Measurements from ENCODE around the gene ARID1B. TPM values are rescaled to one million over a fixed set of nuclear protein-coding genes. Genes with fewer than 3 reads are reported as not detected.

Gene ARID1B
- total RNA-seq, 1 donor from 2014 or later: 59.3 TPM

DNA sequence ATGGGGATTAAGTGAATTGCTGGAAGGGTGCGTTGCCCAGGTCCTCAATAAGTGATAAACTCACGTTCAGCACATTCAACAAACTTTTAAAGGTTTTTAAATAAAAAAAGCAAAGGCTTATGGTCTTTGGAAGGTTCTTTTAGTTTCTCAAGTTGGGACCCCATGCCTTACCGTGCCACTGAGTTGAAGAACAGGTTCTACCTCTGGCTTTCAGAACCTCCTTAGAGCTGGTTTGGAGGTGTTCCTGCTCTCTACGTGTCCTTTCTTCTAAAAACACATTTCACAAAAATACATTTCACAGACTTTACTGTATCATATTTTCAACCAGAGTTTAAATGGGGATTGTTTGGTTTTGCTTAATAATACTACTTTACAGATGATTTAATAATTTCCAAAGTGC, 29.0 kb downstream of the ARID1B start:
- no peak for DNase-seq (ENCODE audit: low spot score)
- H3K9me3 Mint-ChIP-seq (ENCODE audit: low read depth): peaks cover 3% of the 10 kb centered on the region
- no peaks in the 10 kb centered on the region for H3K36me3 Mint-ChIP-seq (ENCODE audit: low read depth)
- H3K27me3 Mint-ChIP-seq (ENCODE audit: low read depth): no peaks in the 10 kb centered on the region
- H3K4me1 Mint-ChIP-seq (ENCODE audit: low read depth): peaks cover 47% of the 10 kb centered on the region
- H3K4me3 Mint-ChIP-seq (ENCODE audit: unreplicated experiment): no peak overlapping the region
- no peak overlapping the region for H3K27ac Mint-ChIP-seq (ENCODE audit: unreplicated experiment)
- TF ChIP-seq, protein P1, sequence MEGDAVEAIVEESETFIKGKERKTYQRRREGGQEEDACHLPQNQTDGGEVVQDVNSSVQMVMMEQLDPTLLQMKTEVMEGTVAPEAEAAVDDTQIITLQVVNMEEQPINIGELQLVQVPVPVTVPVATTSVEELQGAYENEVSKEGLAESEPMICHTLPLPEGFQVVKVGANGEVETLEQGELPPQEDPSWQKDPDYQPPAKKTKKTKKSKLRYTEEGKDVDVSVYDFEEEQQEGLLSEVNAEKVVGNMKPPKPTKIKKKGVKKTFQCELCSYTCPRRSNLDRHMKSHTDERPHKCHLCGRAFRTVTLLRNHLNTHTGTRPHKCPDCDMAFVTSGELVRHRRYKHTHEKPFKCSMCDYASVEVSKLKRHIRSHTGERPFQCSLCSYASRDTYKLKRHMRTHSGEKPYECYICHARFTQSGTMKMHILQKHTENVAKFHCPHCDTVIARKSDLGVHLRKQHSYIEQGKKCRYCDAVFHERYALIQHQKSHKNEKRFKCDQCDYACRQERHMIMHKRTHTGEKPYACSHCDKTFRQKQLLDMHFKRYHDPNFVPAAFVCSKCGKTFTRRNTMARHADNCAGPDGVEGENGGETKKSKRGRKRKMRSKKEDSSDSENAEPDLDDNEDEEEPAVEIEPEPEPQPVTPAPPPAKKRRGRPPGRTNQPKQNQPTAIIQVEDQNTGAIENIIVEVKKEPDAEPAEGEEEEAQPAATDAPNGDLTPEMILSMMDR (IDR thresholded peaks at IDR 0.05): no peak

DNA sequence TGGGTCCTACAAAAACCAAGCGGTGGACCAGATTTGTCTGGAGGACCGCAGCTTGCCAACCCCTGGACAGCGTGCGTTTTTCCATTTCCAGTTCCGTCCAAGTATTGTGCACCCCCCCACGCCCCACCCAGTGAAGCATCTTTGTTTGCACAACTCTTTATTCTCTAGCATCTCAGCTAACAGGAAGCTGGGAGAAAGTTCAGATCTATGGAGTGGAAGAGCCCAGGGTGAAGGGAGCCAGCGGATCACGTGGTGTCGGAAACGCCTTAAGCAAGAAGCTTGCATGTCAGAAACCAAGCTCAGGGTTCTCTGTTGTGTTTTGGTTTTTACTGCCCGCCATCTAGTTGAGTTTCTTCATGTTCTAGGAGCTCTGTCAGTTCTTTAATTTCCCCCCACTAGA, 29.9 kb downstream of the ARID1B start:
- DNase-seq (ENCODE audit: low spot score): no peak
- no peaks in the 10 kb centered on the region for H3K36me3 Mint-ChIP-seq (ENCODE audit: low read depth)
- H3K4me3 Mint-ChIP-seq (ENCODE audit: unreplicated experiment): no peak overlapping the region
- peaks cover 41% of the 10 kb centered on the region for H3K4me1 Mint-ChIP-seq (ENCODE audit: low read depth)
- H3K27ac Mint-ChIP-seq (ENCODE audit: unreplicated experiment): peak overlapping the region; percentile 10
- TF ChIP-seq, protein P1 (IDR thresholded peaks at IDR 0.05): no peak
- no peaks in the 10 kb centered on the region for H3K27me3 Mint-ChIP-seq (ENCODE audit: low read depth)
- peaks cover 3% of the 10 kb centered on the region for H3K9me3 Mint-ChIP-seq (ENCODE audit: low read depth)

DNA sequence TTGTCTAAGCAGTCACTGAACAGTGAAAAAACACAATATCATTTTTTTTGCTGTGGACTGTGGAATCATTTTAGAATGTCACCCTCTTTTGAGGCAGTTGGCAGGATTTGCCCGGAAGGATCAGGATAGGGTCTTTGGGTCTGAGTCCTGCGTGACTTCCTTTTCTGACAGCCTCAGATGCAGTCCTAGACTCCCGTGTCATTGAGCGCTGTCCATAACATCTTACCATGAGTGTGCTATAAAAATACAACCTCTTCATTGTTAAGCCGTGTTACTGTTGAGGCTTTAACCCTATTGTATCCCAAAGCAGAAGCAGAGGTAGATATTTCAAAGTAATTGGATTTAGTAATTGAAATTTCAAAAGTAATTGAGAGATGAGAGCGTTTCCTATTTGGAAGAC, 30.6 kb downstream of the ARID1B start:
- TF ChIP-seq, protein P1 (IDR thresholded peaks at IDR 0.05): no peak
- no peaks in the 10 kb centered on the region for H3K36me3 Mint-ChIP-seq (ENCODE audit: low read depth)
- H3K4me1 Mint-ChIP-seq (ENCODE audit: low read depth): peaks cover 44% of the 10 kb centered on the region
- no peak for DNase-seq (ENCODE audit: low spot score)
- H3K4me3 Mint-ChIP-seq (ENCODE audit: unreplicated experiment): no peak overlapping the region
- H3K9me3 Mint-ChIP-seq (ENCODE audit: low read depth): peaks cover 3% of the 10 kb centered on the region
- peak overlapping the region; percentile 6 for H3K27ac Mint-ChIP-seq (ENCODE audit: unreplicated experiment)
- H3K27me3 Mint-ChIP-seq (ENCODE audit: low read depth): no peaks in the 10 kb centered on the region

DNA sequence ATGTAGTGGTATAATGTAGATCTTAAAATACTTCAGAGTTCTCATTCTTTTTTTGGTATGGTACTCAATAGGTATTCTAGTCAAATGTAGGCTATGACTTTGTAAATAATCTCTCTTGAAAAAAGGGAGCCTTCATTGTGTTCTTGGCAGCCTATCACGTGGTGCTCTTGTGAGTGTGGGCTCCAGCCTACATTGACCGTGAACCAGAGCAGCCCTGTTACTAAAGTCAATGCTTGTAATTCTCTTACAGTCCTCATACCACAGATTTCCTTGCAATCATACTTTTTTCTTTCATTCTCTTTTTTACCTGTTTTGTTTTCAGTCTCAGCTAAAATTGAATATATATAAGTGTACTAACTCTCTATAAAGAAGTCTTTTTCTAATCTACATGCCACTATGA, 31.1 kb downstream of the ARID1B start:
- no peaks in the 10 kb centered on the region for H3K36me3 Mint-ChIP-seq (ENCODE audit: low read depth)
- H3K9me3 Mint-ChIP-seq (ENCODE audit: low read depth): peaks cover 3% of the 10 kb centered on the region
- DNase-seq (ENCODE audit: low spot score): no peak
- TF ChIP-seq, protein P1 (IDR thresholded peaks at IDR 0.05): no peak
- no peak overlapping the region for H3K4me3 Mint-ChIP-seq (ENCODE audit: unreplicated experiment)
- H3K27ac Mint-ChIP-seq (ENCODE audit: unreplicated experiment): no peak overlapping the region
- no peaks in the 10 kb centered on the region for H3K27me3 Mint-ChIP-seq (ENCODE audit: low read depth)
- H3K4me1 Mint-ChIP-seq (ENCODE audit: low read depth): peaks cover 44% of the 10 kb centered on the region

DNA sequence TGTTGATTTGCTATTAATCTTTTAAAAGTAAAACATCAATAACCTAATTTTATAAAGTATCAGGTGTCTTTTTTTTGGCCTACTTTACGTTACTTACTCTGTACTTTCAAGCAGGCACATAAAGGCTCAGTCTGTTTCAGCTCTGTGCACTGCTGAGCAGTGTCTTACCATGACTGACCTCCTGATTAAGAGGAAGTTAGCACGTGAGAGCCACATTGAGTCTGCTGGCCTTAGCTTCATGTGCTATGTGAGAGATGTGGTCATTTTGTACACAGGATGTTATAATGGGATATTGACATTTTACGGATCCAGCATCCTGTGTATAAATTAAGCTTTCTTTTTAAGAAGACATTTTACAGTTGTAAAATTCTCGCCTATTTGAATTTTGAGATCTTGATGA, 31.9 kb downstream of the ARID1B start:
- TF ChIP-seq, protein P1 (IDR thresholded peaks at IDR 0.05): no peak
- Mint-ChIP-seq H3K9me3 (ENCODE audit: low read depth) (peaks cover 3% of the 10 kb centered on the region), H3K4me3 (ENCODE audit: unreplicated experiment) (no peak overlapping the region), H3K27me3 (ENCODE audit: low read depth) (no peaks in the 10 kb centered on the region), H3K27ac (ENCODE audit: unreplicated experiment) (no peak overlapping the region), H3K4me1 (ENCODE audit: low read depth) (peaks cover 48% of the 10 kb centered on the region), H3K36me3 (ENCODE audit: low read depth) (no peaks in the 10 kb centered on the region)
- no peak for DNase-seq (ENCODE audit: low spot score)

Data from chondrocyte (in vitro differentiated cells).